ENCODE results near the gene ADGRE1.

ADGRE1 gene

DNA sequence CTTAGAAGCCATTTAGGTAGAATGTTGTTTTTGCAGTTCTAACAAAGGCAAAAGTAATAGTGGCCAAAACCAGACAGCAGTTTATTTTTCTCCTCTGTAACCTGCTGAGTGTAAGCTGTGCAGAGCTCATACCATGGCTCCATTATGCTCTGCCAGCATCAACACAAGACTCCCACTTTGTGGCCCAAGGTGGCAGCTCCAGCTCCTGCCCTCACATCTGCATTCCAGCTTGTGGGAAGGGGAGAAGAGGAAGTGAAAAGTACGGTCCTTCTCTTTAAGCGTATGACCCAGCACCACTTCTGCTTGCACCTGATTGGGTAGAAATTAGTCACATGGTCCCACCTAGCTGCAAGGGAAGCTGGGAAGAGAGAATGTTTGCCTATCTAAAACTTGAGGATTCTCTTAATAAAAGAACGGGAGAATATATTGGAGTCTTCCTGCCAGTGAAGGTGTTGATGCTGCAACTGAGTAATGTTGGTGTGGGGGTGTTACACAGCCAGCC, 19.2 kb downstream of the ADGRE1 start:
- H3K9me3 ChIP-seq (ENCODE audit: control insufficient read depth, low read length): peaks cover 10% of the 10 kb centered on the region

DNA sequence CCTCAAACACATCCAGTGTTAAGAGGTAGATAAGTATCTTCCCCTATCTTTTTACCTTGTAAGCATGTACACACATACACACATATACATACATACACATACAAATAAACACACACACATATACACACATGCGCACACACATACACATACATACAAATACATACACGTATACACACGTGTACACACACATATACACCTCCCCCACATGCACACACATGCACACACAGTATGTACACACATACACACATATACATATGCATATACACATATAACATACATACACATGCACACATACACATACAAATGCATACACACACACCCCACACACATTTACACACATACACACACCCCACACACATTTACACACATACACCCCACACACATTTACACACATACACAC, 24.1 kb downstream of the ADGRE1 start:
- Histone ChIP-seq H3K27me3 (ENCODE audit: control insufficient read depth, insufficient read depth, low read length, poor library complexity, severe bottlenecking) (no peaks in the 10 kb centered on the region), H3K36me3 (ENCODE audit: control insufficient read depth, insufficient read depth, low read length) (no peaks in the 10 kb centered on the region), H3K4me1 (ENCODE audit: control insufficient read depth, insufficient read depth, low read length) (no peaks in the 10 kb centered on the region), H3K9me3 (ENCODE audit: control insufficient read depth, low read length) (peaks cover 5% of the 10 kb centered on the region), H3K27ac (ENCODE audit: insufficient read depth, low read depth, low read length, poor library complexity, severe bottlenecking) (no peak overlapping the region), H3K4me3 (ENCODE audit: insufficient read depth, low read depth, low read length) (no peak overlapping the region)
- 32 to 33% methylated on average over 3 of the region's 3 CpGs for WGBS, 2 experiments

More for the DNA sequence above, 19.2 kb downstream of the ADGRE1 start:
- Histone ChIP-seq H3K27ac (ENCODE audit: insufficient read depth, low read depth, low read length, poor library complexity, severe bottlenecking) (no peak overlapping the region), H3K4me3 (ENCODE audit: insufficient read depth, low read depth, low read length) (no peak overlapping the region), H3K36me3 (ENCODE audit: control insufficient read depth, insufficient read depth, low read length) (no peaks in the 10 kb centered on the region), H3K27me3 (ENCODE audit: control insufficient read depth, insufficient read depth, low read length, poor library complexity, severe bottlenecking) (no peaks in the 10 kb centered on the region), H3K4me1 (ENCODE audit: control insufficient read depth, insufficient read depth, low read length) (no peaks in the 10 kb centered on the region)
- 90 to 91% methylated on average over 3 of the region's 3 CpGs for WGBS, 2 experiments

DNA sequence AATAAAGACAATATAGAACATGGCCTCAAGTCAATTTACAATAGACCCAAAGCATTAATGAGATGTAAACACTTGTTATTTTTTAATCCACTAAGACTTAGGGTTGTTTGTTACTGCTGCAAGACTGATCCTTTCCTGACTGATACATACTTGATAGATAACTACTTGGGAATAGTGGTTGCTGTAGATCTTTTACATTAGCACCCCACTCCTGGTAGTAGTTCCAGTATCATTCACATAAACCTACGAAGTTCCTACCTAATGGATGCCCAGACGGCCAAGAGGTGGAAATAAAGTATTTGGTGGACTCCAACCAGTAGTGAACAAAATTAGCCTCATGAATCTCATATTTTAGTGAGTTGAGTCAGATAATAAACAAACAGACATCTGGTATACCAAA, 26.9 kb downstream of the ADGRE1 start:
- Histone ChIP-seq H3K36me3 (ENCODE audit: control insufficient read depth, insufficient read depth, low read length) (no peaks in the 10 kb centered on the region), H3K4me3 (ENCODE audit: insufficient read depth, low read depth, low read length) (no peak overlapping the region), H3K27me3 (ENCODE audit: control insufficient read depth, insufficient read depth, low read length, poor library complexity, severe bottlenecking) (no peaks in the 10 kb centered on the region), H3K9me3 (ENCODE audit: control insufficient read depth, low read length) (peaks cover 6% of the 10 kb centered on the region), H3K27ac (ENCODE audit: insufficient read depth, low read depth, low read length, poor library complexity, severe bottlenecking) (no peak overlapping the region), H3K4me1 (ENCODE audit: control insufficient read depth, insufficient read depth, low read length) (no peaks in the 10 kb centered on the region)
- WGBS, 2 experiments: 44 to 57% methylated on average over 2 of the region's 2 CpGs

DNA sequence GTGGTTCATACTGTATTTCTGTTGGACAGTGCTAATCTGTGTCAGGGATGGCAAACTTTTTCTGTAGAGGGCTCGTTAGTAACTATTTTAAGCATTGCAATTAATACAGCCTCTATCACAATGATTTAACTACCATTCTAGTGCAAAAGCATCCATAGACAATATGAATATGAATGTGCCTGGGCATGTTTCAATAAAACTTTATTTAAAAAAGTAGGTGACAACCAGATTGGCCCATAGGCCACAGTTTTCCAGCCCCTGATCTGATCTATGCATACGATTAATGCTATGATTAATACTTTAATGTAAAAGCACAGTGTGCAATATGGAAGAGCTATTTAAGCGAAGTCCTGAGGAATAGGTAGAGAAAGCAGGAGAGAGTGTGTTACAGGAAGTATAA, 29.6 kb downstream of the ADGRE1 start:
- Histone ChIP-seq H3K27ac (ENCODE audit: insufficient read depth, low read depth, low read length, poor library complexity, severe bottlenecking) (no peak overlapping the region), H3K9me3 (ENCODE audit: control insufficient read depth, low read length) (peaks cover 6% of the 10 kb centered on the region), H3K4me3 (ENCODE audit: insufficient read depth, low read depth, low read length) (no peak overlapping the region), H3K27me3 (ENCODE audit: control insufficient read depth, insufficient read depth, low read length, poor library complexity, severe bottlenecking) (no peaks in the 10 kb centered on the region), H3K4me1 (ENCODE audit: control insufficient read depth, insufficient read depth, low read length) (no peaks in the 10 kb centered on the region), H3K36me3 (ENCODE audit: control insufficient read depth, insufficient read depth, low read length) (no peaks in the 10 kb centered on the region)
- 75% methylated on average over 2 of the region's 3 CpGs for WGBS, 2 experiments

DNA sequence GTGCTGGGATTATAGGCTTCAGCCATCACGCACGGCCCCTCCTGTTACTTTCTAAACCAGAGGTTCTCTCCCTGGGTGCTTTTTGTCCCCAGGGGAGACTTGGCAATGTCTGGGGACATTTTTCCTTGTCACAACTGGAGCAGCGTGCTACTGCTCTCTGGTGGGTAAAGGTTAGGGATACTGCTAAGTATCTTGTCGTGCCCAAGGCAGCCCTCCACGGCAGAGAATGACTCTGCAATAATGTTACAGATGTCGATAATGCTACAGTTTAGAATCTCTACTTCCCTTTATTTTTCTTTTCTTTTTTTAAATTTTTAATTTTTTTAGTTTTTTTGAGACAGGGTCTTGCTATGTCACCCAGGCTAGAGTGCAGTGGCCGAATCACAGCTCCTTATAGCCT, 38.0 kb downstream of the ADGRE1 start:
- peaks cover 8% of the 10 kb centered on the region for H3K9me3 ChIP-seq (ENCODE audit: control insufficient read depth, low read length)
- no peak overlapping the region for H3K27ac ChIP-seq (ENCODE audit: insufficient read depth, low read depth, low read length, poor library complexity, severe bottlenecking)
- 82 to 86% methylated on average over 5 to 7 of the region's 7 CpGs for WGBS, 2 experiments

DNA sequence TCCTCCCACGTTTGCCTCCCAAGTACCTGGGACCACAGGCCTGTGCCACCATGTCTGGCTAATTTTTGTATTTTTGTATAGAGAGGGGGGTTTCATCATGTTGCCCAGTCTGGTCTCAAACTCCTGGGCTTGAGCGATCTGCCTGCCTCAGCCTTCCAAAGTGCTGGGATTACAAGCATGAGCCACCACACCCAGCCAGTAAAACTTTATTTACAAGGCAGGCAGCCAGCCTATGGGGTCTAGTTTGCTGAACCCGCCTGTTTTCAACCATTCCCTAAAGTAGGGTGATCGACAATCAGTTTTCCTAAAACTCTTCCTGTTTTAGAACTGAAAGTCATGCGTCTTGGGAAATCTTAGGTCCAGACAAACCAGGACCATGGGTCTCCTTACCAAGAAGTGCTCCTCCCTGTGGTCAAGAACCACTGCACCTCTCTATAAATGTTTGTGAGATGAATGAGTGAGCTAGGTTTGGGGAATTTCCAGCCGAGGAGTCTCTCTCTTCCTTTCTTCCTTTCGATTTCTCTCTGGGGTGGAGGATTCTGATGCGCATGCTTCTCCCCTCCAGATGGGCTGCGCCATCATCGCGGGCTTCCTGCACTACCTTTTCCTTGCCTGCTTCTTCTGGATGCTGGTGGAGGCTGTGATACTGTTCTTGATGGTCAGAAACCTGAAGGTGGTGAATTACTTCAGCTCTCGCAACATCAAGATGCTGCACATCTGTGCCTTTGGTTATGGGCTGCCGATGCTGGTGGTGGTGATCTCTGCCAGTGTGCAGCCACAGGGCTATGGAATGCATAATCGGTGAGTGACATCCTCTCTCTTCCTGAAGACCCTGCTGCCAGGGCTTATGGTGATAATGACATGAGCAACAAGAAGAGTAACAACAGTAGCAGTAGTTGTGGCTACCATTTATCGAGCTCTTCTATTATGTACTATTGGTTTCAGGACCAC, 38.7 kb downstream of the ADGRE1 start:
- Histone ChIP-seq H3K4me3 (ENCODE audit: insufficient read depth, low read depth, low read length) (no peak overlapping the region), H3K9me3 (ENCODE audit: control insufficient read depth, low read length) (peaks cover 8% of the 10 kb centered on the region), H3K36me3 (ENCODE audit: control insufficient read depth, insufficient read depth, low read length) (no peaks in the 10 kb centered on the region), H3K4me1 (ENCODE audit: control insufficient read depth, insufficient read depth, low read length) (no peaks in the 10 kb centered on the region), H3K27me3 (ENCODE audit: control insufficient read depth, insufficient read depth, low read length, poor library complexity, severe bottlenecking) (no peaks in the 10 kb centered on the region), H3K27ac (ENCODE audit: insufficient read depth, low read depth, low read length, poor library complexity, severe bottlenecking) (no peak overlapping the region)
- 78 to 83% methylated on average over 13 to 15 of the region's 15 CpGs for WGBS, 2 experiments

More for the DNA sequence above, 38.0 kb downstream of the ADGRE1 start:
- Histone ChIP-seq H3K4me1 (ENCODE audit: control insufficient read depth, insufficient read depth, low read length) (no peaks in the 10 kb centered on the region), H3K27me3 (ENCODE audit: control insufficient read depth, insufficient read depth, low read length, poor library complexity, severe bottlenecking) (no peaks in the 10 kb centered on the region), H3K36me3 (ENCODE audit: control insufficient read depth, insufficient read depth, low read length) (no peaks in the 10 kb centered on the region), H3K4me3 (ENCODE audit: insufficient read depth, low read depth, low read length) (no peak overlapping the region)

DNA sequence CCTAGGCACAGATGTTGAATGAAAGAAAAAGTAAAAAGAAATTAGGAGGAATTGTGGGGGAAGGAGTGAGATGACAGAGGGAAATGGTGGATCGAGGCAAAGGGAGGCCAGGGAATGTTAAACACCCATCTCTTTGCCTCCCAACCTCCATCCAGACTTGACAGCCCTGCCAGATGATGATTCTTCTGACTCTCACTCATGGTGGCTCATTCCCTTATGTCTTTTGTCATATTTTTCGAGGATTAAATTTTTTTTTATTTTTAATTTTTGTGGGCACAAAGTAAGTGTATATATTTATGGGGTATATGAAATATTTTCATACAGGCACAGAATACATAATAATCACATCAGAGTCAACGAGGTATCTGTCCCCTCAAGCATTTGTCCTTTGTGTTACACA, 42.8 kb downstream of the ADGRE1 start:
- H3K4me1 ChIP-seq (ENCODE audit: control insufficient read depth, insufficient read depth, low read length): no peaks in the 10 kb centered on the region
- H3K9me3 ChIP-seq (ENCODE audit: control insufficient read depth, low read length): peaks cover 5% of the 10 kb centered on the region
- WGBS, 2 experiments: 63 to 66% methylated on average over 1 to 2 of the region's 3 CpGs
- no peaks in the 10 kb centered on the region for H3K36me3 ChIP-seq (ENCODE audit: control insufficient read depth, insufficient read depth, low read length)
- H3K27ac ChIP-seq (ENCODE audit: insufficient read depth, low read depth, low read length, poor library complexity, severe bottlenecking): no peak overlapping the region
- no peak overlapping the region for H3K4me3 ChIP-seq (ENCODE audit: insufficient read depth, low read depth, low read length)
- no peaks in the 10 kb centered on the region for H3K27me3 ChIP-seq (ENCODE audit: control insufficient read depth, insufficient read depth, low read length, poor library complexity, severe bottlenecking)

DNA sequence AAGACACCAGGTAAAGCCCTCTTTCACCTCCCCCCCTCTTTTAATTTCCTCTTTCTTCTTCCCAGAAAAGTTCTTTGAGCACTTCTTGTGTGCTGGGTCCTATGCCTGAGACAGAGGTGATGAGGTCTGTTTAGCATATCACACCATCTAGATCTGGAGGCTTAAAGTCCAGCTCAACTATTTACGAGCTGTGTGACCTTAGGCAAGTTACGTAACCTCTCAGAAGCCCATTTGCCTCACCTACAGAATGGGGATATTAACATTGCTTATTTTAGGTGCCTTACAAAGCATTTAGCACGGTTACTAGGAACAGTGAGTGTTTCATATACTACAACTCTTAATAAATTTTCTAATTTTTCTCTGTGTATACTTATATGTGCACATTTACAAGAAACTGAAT, 47.7 kb downstream of the ADGRE1 start:
- no peaks in the 10 kb centered on the region for H3K27me3 ChIP-seq (ENCODE audit: control insufficient read depth, insufficient read depth, low read length, poor library complexity, severe bottlenecking)
- H3K36me3 ChIP-seq (ENCODE audit: control insufficient read depth, insufficient read depth, low read length): no peaks in the 10 kb centered on the region
- H3K4me3 ChIP-seq (ENCODE audit: insufficient read depth, low read depth, low read length): no peak overlapping the region
- WGBS, 2 experiments: 42 to 71% methylated on average over 2 to 3 of the region's 3 CpGs
- no peaks in the 10 kb centered on the region for H3K9me3 ChIP-seq (ENCODE audit: control insufficient read depth, low read length)
- no peak overlapping the region for H3K27ac ChIP-seq (ENCODE audit: insufficient read depth, low read depth, low read length, poor library complexity, severe bottlenecking)
- H3K4me1 ChIP-seq (ENCODE audit: control insufficient read depth, insufficient read depth, low read length): no peaks in the 10 kb centered on the region

DNA sequence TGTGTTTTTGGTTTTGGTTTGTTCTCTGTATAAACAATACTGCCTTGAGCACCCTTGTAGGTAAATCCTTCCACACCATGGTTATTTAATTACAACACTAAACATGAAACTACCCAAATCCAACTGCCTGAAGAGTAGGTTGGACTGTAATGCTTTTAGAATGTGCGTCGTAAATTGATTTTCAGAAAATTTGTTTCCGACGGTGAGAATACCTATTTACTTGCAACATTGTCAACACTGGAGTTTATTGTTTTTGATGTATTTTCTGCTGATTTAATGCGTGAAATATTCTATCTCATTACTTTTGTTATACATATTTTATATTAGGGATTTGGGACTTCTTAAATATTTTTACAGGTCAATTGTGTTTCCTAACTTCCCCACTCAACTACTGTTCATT, 48.2 kb downstream of the ADGRE1 start:
- no peak overlapping the region for H3K4me3 ChIP-seq (ENCODE audit: insufficient read depth, low read depth, low read length)
- H3K36me3 ChIP-seq (ENCODE audit: control insufficient read depth, insufficient read depth, low read length): no peaks in the 10 kb centered on the region
- 80 to 85% methylated on average over 2 to 4 of the region's 5 CpGs for WGBS, 2 experiments
- no peak overlapping the region for H3K27ac ChIP-seq (ENCODE audit: insufficient read depth, low read depth, low read length, poor library complexity, severe bottlenecking)
- no peaks in the 10 kb centered on the region for H3K9me3 ChIP-seq (ENCODE audit: control insufficient read depth, low read length)
- no peaks in the 10 kb centered on the region for H3K27me3 ChIP-seq (ENCODE audit: control insufficient read depth, insufficient read depth, low read length, poor library complexity, severe bottlenecking)
- no peaks in the 10 kb centered on the region for H3K4me1 ChIP-seq (ENCODE audit: control insufficient read depth, insufficient read depth, low read length)

DNA sequence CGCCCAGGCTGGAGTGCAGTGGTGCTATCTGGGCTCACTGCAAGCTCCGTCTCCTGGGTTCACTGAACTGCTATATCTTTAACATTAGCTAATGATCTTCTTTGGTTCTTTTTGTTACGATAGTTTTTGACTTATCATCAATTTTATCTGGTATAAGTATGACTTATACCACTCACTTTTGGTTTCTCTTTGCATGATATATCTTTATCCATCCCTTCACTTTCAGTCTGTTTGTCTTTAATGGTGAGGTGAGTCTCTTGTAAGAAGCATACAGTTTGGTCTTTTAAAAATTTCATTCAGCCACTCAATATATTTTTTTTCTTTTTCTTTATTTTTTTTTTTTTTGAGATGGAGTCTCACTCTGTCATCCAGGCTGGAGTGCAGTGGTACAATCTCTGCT, 58.4 kb downstream of the ADGRE1 start:
- Histone ChIP-seq H3K36me3 (ENCODE audit: control insufficient read depth, insufficient read depth, low read length) (no peaks in the 10 kb centered on the region), H3K9me3 (ENCODE audit: control insufficient read depth, low read length) (peaks cover 10% of the 10 kb centered on the region), H3K4me3 (ENCODE audit: insufficient read depth, low read depth, low read length) (no peak overlapping the region), H3K27ac (ENCODE audit: insufficient read depth, low read depth, low read length, poor library complexity, severe bottlenecking) (no peak overlapping the region), H3K4me1 (ENCODE audit: control insufficient read depth, insufficient read depth, low read length) (no peaks in the 10 kb centered on the region), H3K27me3 (ENCODE audit: control insufficient read depth, insufficient read depth, low read length, poor library complexity, severe bottlenecking) (no peaks in the 10 kb centered on the region)
- 82% methylated on average over 3 of the region's 3 CpGs; no CpG with 5 or more reads in 1 of the 2 experiments for WGBS, 2 experiments
